ENCODE data around the gene ATP8B1.

Gene ATP8B1

GRCh38 chr18:57715073-57715472 lies 88.0 kb downstream of the ATP8B1 start:
- no peak for DNase-seq

DNA sequence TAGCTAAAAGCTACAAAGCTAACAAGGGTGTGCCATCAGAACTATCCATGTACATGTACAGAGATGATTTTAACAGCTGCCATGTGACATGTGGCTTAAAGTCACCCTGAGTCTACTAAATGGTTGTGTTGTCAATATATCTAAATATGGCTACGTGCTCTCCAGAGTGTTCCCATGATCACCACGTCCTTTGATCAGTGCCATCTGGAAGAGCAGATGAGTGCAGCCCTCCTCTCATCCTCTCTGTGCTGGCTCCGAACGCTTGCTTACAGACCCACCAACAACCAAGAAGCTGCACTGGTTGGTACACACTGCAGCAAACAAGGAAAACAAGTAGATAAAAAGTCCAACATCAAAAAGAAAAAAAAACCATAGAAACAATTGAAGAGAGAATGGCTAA lies 92.9 kb downstream of the ATP8B1 start:
- DNase-seq, result no peak

- no peak for DNase-seq
Measured at GRCh38 chr18:57709335-57709734, 93.8 kb downstream of the ATP8B1 start.

DNA sequence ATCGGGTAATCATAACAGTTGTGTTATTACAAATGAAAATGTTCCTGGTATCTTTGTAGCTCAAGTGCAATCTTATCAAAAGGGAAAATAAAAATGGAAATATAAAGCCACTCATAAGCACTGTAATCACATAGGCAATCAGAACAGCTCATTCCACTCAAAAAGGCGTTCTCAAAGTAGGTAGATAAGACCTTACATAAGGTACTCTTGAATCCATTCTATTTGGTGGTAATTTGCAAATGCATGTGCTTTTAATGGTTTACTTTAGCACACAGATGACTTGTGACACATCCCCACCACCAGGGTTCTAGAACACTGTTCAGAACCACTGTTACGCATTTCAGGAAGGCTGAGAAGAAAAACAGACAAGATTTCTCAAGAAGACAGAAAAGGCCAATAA lies 94.8 kb downstream of the ATP8B1 start:
- no peak for DNase-seq

DNA sequence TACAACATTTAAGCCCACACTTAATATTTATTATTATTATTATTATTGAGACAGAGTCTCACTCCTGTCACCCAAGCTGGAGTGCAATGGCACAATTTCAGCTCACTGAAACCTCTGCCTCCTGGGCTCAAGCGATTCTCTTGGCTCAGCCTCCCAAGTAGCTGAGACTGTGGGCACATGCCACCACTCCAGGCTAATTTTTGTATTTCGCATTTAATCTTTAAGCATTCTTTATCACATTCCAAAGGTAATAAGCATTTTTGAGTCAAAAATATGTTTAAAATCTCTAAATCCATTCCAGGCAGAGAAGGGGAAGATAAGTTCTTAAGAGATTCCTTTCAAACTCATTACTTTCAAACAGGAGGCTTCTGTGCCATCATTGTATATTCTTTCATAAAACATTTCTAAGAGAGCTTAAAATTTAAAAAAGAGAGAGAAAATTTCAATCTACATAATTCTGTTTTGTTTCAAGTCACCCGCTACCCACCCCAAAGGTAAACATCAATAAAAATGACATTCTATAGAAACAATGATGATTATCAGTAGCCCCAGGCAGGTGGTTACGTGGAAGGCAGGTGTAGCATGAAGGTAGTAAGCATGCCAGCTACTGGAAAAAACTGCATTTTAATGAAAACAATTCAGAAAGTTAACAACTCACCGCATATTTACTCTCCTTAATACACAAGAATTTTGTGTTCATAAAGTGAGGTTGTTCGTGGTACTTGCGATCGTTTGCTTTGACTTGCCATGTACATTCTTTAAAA lies 97.1 kb downstream of the ATP8B1 start:
- DNase-seq, result peak; percentile 12

GRCh38 chr18:57705011-57705410 lies 98.1 kb downstream of the ATP8B1 start:
- DNase-seq, result peak; percentile 15

DNA sequence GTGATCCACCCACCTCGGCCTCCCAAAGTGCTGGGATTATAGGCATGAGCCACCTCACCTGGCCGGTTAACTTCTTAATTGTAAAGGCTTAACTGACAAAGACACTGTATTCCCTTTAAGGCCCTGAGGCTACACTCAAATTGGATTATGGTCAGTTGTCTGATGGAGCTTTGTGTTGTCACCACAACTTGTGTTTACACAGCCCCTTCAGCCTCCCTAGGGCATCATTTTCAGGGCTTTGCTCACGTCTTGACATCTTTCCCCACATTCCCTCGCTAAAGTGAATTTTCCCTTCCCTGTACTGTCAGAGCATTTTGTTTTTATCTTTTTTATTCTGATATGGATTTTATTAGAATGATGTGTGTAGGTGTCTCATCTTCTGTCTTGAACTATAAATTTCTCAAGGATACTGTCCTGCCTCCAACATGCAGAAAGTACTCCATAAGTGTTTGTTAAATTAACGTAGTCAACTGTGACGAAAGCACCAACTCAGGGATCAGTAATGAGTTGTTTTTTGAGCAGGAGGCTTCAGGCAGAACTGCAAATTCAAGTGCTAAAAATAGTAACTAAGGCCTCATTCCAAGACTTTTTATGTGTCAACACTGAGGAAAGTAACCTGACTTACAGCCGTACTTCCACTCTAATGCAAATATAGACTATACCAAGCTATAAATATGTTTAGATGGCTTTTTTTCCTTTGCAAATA lies 104.4 kb downstream of the ATP8B1 start:
- DNase-seq, result peak; percentile 81

GRCh38 chr18:57697426-57697825 lies 105.7 kb downstream of the ATP8B1 start:
- peak; percentile 78 for DNase-seq

- DNase-seq, result no peak
Measured at GRCh38 chr18:57696271-57696670, 106.8 kb downstream of the ATP8B1 start.

DNA sequence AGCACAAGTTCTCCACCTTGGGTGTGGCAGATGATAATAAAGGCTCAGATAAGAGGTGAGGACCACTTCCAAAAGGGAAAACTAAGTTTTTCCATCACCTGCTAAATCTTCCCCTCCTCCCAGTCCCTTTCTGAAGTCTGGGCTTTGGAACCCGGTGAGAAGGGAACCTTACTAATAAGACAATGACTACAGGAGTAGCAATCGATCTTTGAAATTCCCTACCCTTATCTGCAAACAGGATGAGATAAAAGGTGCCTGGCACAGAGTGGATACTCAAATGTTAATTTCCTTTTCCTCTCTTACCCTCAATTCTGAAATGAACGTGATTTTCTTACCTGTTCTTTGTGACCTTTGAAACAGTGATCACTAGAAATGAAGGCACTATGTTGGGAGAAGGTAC lies 111.8 kb downstream of the ATP8B1 start:
- no peak for DNase-seq

DNA sequence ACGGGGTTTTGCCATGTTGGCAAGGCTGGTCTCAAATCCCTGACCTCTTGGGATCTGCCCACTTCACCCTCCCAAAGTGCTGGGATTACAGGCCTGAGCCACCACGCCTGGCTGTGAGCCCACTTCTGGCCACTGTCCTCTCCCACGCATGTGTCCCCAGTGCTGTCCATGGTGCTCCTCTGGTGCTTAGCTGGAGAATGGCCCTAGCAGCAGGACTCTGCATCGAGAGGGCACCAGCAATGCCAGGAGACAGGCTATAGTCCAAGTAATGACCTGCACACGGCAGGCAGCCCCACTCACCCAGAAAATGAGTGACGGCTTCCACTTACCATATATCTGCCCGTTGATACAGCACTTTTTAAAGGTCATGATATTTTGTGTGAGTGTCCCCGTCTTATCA lies 115.1 kb downstream of the ATP8B1 start:
- no peak for DNase-seq

DNA sequence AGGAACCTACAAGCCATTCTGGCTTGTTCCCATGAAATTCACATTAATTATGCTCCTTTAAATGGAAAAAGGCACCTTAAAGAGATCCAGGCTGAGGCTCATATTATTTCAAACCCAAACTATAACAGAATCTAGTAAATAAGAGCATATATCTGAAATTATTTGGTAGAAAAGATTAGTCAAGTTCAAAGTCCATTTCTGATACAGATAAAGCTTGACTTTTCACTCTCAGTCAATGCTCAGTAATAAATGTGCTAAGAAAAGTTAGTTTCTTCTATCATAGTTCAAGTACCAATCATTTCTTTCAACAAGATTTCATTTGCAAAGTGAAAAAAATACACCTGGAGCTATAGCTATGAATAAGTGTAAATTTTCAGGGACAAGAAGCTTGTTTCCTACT lies 119.6 kb downstream of the ATP8B1 start:
- no peak for DNase-seq

GRCh38 chr18:57677262-57678211 lies 125.6 kb downstream of the ATP8B1 start:
- no peak for DNase-seq

DNA sequence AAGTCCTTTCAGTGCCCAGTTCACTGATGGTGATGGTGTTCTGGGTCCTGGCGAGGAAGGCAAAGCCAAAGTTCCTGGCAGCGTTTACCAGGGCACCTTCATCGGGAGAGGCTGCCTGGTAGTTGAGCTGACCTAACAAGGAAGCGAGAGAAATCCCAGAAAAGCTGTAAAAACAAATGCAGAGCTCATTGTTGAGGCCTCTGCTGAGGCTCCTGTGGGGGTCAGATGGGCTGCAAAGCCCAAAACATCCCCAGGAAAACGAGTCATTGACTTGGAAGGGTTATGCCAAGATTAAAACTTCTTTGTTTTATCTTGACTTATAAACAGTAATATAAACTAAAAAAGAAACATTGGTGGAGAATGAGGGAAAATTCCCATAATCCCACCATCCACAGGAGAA lies 128.2 kb downstream of the ATP8B1 start:
- no peak for DNase-seq

GRCh38 chr18:57670046-57670445 lies 133.1 kb downstream of the ATP8B1 start:
- no peak for DNase-seq

DNA sequence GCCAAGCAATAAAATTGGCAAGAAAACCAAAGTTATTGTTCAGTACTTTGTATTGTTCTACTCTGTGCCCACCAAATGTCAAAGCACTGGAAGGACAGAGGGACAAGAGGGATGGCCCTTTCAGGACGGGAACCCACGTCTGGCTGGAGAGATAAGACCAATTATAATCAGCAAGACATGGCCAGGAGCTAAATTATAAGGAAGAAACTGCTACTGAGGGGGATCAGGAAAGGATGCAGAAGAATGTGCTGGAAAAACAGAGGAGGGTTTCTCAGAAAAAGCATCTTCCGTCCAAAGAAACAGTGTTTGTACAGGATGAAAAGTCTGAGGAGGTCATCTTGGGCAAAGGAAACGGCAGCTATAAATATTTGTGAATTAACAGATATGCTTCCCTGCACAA lies 135.1 kb downstream of the ATP8B1 start:
- peak; percentile 12 for DNase-seq

DNA sequence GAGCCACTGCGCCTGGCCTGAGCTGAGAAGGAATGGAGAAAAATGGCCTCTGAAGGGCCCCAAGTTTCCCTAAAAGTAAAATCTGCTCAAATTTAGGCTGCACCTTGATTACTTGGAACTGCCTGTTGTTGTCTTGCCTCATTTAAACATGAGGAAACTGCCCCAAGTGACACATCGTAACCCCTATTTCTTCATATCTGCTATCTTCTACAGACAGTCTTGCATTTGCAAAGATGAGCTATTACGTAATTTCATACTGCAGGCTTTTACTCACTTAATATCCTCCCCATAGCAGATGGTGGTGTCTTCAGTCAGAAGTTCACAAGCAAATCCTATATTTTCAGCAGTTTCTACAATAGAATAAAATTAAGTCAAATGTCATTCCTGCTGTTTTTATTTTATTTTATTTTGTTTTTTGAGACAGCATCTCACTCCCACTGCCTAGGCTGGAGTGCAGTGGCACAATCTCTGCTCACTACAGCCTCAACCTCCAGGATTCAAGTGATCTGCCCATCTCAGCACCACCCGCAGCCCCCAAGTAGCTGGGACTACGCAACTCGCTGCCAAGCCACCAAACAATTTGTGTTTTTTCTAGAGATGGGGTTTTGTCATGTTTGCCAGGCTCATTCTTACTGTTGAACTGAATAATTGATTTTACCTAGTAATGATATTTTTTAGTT lies 136.2 kb downstream of the ATP8B1 start:
- DNase-seq, result peak; percentile 20

DNA sequence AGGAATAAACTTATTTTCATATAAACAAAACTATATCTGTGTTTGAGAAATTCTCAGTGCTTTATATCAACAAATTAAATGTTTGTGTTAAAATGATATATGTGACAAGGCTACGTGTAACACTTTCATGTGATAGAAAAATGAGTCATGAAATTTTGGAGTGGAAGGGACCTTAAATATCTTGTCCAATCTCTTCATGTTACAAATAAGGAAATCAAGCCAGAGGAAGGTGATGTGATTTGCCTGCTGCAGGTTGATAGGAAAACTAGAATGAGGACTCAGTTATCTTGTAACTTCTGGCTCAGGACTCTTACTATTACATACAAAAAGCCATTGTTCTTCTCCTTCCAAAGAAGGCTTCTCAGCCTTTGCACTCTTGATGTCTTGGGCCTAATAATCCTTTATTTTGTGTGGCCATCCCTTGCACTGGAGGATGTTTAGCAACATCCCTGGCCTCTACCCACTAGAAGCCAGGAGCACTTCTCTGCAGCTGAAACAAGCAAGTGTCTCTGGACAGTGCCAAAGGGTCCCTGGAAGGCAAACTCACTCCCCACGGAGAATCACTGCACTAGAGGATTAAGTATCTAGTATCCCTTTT lies 138.4 kb downstream of the ATP8B1 start:
- peak; percentile 39 for DNase-seq

- no peak for DNase-seq
Measured at GRCh38 chr18:57660961-57661360, 142.2 kb downstream of the ATP8B1 start.

DNA sequence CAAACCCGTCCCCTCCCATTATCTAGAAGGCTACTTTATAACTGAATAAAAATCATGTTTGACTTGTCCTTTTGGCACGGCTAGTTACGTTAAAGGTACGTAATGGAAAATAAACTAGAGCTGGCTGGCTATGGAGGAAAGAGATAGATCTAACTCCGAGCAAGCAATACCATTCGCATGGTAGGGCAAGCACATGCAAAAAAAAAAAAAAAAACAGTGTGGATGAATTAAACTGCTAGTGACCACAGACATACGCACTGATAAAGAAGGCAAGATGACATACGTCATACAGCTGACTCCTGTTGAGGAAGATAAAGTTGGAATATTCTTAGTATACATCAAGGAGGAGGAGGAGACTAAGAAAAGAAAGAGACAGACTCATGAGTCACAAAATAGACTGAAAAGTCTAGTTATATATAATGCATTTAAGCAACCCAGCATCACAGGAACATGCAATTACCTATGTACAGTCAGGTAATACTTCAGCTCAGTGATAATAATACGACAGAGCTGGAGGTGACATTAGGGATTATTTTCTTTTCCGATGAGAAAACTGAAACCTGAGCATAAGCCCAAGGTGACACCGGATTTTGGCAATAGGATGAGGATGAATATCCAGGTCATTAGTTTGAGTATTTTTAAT lies 143.5 kb downstream of the ATP8B1 start:
- no peak for DNase-seq

- no peak for DNase-seq
Measured at GRCh38 chr18:57657542-57657941, 145.6 kb downstream of the ATP8B1 start.

GRCh38 chr18:57655740-57656139 lies 147.4 kb downstream of the ATP8B1 start:
- DNase-seq, result no peak
